Tibial artery (tissue), 4 donors: ENCODE results near the gene SCART1.
"Not testable (repeated sequence)": the region's sequence is repeated elsewhere in the genome, so short reads cannot be mapped to it uniquely, and the experiment has no call there.

ENCODE experiments used
- DNase-seq, 2 donors: peaks; one replicate each; pipeline ENCODE4 v3.0.0-alpha.2; 2019
- H3K27ac ChIP-seq, 2 donors: fragments of 200-600 bp; sonication (generic) in 1 of 2; 1 replicate in 1 of 2; 2 replicates in 1 of 2; pipeline ENCODE4 v1.5.1; 2018 to 2019; ENCODE audit warnings: mild to moderate bottlenecking in 1 of 2
- H3K27me3 ChIP-seq, 2 donors: fragments of 200-600 bp; sonication (generic) in 1 of 2; one replicate each; pipeline versions ENCODE4 v1.5.1 to v1.6.0; 2016 to 2019
- H3K36me3 ChIP-seq, 3 donors: fragments of 200-600 bp; sonication (generic) in 2 of 3; one replicate each; pipeline ENCODE4 v1.5.1; 2016 to 2019; ENCODE audit warnings: mild to moderate bottlenecking in 2 of 3
- H3K4me1 ChIP-seq, 4 donors: fragments of 200-600 bp; sonication (generic) in 2 of 4; 1 replicate in 3 of 4; 2 replicates in 1 of 4; pipeline ENCODE4 v1.5.1; 2016 to 2019
- H3K4me3 ChIP-seq, 2 donors: fragments of 200-600 bp; sonication (generic) in 1 of 2; 1 replicate in 1 of 2; 2 replicates in 1 of 2; pipeline ENCODE4 v1.5.1; 2018 to 2019; ENCODE audit warnings: mild to moderate bottlenecking in 2 of 2
- H3K9me3 ChIP-seq, 3 donors: fragments of 200-600 bp; sonication (generic) in 1 of 3; one replicate each; pipeline ENCODE4 v1.5.1; 2016 to 2019
- CTCF ChIP-seq, 2 experiments: fragments of 200-600 bp in 1 of 2; fragments of 450-650 bp in 1 of 2; IDR thresholded peaks; one replicate each; pipeline ENCODE4 v1.5.1; 2017 to 2019; ENCODE audit warnings: antibody characterized with exemption in 2 of 2, mild to moderate bottlenecking in 1 of 2, moderate library complexity in 1 of 2
- intact Hi-C: fragments of 100-400 bp; cut with DNase I; formaldehyde crosslinking; loops from one replicate; pipeline ENCODE4 v1.15.0; 2023; ENCODE audit warnings: low total_unique reads

The SCART1 gene

DNA sequence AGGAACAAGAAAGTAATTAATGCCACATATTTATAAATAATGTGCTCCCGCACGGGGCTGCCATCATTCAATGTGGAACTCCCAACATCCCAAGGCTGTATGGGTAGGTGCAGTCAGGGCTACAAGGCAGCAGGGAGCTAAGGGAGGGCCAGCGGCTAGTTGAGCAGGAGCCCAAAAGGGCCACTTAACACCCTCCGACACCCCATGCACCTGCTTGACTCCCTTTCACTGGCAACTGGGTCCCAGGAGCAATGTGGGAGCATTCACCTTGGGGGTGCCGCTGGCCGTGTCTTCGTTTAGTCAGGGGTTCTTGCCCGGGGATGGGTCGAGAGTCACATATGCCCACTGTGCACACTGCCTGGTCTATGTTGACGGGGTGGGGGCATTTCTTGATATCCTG, 27.9 kb downstream of the SCART1 start:
- Histone ChIP-seq H3K4me1 (no peaks in the 10 kb centered on the region), H3K9me3 (peaks cover 6 to 40% (median 21%) of the 10 kb centered on the region in 3 donors), H3K36me3 (peaks cover 0 to 10% (median 9%) of the 10 kb centered on the region in 3 donors), H3K27ac (no peak overlapping the region), H3K27me3 (no peaks in the 10 kb centered on the region), H3K4me3 (no peak overlapping the region)
- no peak for DNase-seq
- intact Hi-C loops = no loop called here
- no peak for TF ChIP-seq CTCF (IDR thresholded peaks at IDR 0.05)

DNA sequence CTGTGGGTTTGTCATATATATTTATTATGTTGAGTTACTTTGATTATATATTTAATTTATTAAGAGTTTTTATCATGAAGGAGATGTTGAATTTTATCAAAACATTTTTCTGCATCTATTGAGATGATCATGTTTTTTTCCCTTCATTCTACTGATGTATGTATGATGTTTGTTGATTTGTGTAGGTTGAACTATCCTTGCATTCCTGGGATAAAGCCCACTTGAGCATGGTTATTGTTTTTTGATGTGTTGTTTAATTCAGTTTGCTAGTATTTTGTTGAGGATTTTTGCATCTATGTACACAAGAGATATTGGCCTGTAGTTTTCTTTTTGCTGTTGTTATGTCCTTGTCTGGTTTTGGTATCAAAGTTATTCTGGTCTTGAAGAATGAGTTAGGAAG, 31.1 kb downstream of the SCART1 start:
- no peak for TF ChIP-seq CTCF (IDR thresholded peaks at IDR 0.05)
- intact Hi-C loops = no loop called here
- DNase-seq = no peak
- no peak overlapping the region for H3K27ac ChIP-seq
- H3K4me1 ChIP-seq = no peaks in the 10 kb centered on the region
- H3K4me3 ChIP-seq = no peak overlapping the region
- peaks cover 0 to 12% (median 9%) of the 10 kb centered on the region in 3 donors for H3K36me3 ChIP-seq
- peaks cover 6 to 52% (median 28%) of the 10 kb centered on the region in 3 donors for H3K9me3 ChIP-seq
- no peaks in the 10 kb centered on the region for H3K27me3 ChIP-seq

DNA sequence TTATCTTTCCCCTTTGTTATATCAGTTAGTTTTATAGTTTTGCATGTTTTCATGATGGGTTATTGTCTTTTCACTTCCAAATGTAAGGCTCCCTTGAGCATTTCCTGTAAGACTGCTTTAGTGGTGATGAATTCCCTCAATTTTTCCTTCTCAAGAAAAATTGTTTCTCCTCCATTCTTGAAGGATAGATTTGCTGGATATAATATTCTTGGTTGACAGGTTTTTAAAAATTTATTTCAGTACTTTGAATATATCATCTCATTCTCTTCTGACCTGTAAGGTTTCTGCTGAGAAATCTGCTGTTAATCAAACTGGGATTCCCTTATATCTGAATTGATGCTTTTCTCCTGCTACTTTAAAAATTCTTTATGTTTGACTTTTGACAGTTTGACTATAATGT, 33.3 kb downstream of the SCART1 start:
- Histone ChIP-seq H3K9me3 (peaks cover 6 to 47% (median 23%) of the 10 kb centered on the region in 3 donors), H3K4me3 (no peak overlapping the region), H3K36me3 (peaks cover 0 to 11% (median 9%) of the 10 kb centered on the region in 3 donors), H3K27me3 (no peaks in the 10 kb centered on the region), H3K27ac (no peak overlapping the region), H3K4me1 (no peaks in the 10 kb centered on the region)
- intact Hi-C loops = no loop called here
- no peak for TF ChIP-seq CTCF (IDR thresholded peaks at IDR 0.05)
- no peak for DNase-seq

GRCh38 chr10:133488354-133488753, 34.6 kb downstream of the SCART1 start:
- TF ChIP-seq CTCF (IDR thresholded peaks at IDR 0.05) = no peak
- Histone ChIP-seq H3K36me3 (peaks cover 0 to 11% (median 9%) of the 10 kb centered on the region in 3 donors), H3K27ac (no peak overlapping the region), H3K27me3 (no peaks in the 10 kb centered on the region), H3K9me3 (peaks cover 4 to 43% (median 22%) of the 10 kb centered on the region in 3 donors), H3K4me1 (no peaks in the 10 kb centered on the region), H3K4me3 (no peak overlapping the region)
- intact Hi-C loops = no loop called here
- no peak for DNase-seq

DNA sequence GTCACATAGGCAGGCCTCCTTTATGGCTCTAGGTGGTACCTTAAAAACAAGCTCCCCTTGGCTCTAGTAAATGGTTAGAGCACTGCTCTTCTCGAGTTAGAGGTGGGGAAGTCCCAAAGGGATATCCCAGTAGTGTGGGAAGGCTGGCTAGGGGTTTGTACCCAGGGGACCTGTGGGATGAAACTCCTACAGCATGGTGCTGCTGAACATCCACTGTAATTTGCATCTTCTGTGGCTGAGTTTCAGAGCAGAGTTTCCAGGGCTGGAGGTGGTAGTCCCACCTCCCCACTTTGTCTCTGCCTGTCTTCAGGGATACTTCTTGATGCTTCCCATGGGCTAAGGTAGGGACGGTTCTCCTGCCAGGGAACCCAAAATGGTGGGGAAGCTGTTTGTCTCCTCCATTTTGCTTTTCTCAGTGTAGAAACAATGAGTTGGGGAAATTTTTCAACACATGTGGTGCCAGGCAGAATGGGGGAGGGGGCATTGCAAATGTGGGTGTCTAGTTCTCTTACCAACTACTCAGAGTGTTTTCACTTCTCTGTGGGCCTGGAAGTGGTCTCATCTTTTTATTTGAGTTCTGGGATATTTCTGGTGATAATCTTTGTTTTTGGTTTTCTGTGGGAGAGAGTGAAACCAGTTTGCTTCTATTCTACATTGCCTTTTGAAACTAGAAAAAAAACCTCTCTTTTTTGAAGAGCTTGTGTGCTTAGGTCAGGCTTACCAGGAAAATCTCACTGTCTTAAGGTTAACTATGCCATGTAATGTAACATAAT, 36.3 kb downstream of the SCART1 start:
- no peak overlapping the region for H3K27ac ChIP-seq
- H3K4me1 ChIP-seq = no peaks in the 10 kb centered on the region
- H3K9me3 ChIP-seq = peaks cover 0 to 27% (median 15%) of the 10 kb centered on the region in 3 donors
- H3K27me3 ChIP-seq = no peaks in the 10 kb centered on the region
- peaks cover 0 to 11% (median 9%) of the 10 kb centered on the region in 3 donors for H3K36me3 ChIP-seq
- intact Hi-C loops = no loop called here
- TF ChIP-seq CTCF (IDR thresholded peaks at IDR 0.05) = no peak
- no peak for DNase-seq
- H3K4me3 ChIP-seq = no peak overlapping the region

DNA sequence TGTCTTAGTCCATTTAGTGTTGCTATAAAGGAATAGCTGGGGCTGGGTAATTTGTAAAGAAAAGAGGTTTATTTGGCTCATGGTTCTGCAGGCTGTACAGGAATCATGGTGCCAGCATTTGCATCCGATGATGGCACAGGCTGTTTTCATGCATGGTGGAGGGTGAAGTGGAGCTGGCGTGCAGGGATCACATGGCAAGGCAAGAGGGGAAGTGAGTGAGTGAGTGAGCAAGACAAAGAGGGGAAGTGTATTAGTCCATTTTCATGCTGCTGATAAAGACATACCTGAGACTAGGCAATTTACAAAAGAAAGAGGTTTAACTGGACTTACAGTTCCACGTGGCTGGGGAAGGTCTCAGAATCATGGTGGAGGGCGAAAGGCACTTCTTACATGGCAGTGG, 39.8 kb downstream of the SCART1 start:
- H3K4me1 ChIP-seq, intact Hi-C loops, H3K27ac ChIP-seq, H3K4me3 ChIP-seq, DNase-seq, H3K27me3 ChIP-seq, H3K9me3 ChIP-seq: not testable (repeated sequence)
- peaks cover 9 to 17% (median 15%) of the 10 kb centered on the region in 3 donors for H3K36me3 ChIP-seq

- DNase-seq, H3K4me3 ChIP-seq, H3K27ac ChIP-seq, intact Hi-C loops, H3K27me3 ChIP-seq, H3K4me1 ChIP-seq: not testable (repeated sequence)
- Histone ChIP-seq H3K36me3 (peaks cover 34 to 53% (median 37%) of the 10 kb centered on the region in 3 donors), H3K9me3 (peaks cover 0 to 24% (median 5%) of the 10 kb centered on the region in 3 donors)
These were observed 43.6 kb downstream of the SCART1 start for GRCh38 chr10:133497363-133497762.

DNA sequence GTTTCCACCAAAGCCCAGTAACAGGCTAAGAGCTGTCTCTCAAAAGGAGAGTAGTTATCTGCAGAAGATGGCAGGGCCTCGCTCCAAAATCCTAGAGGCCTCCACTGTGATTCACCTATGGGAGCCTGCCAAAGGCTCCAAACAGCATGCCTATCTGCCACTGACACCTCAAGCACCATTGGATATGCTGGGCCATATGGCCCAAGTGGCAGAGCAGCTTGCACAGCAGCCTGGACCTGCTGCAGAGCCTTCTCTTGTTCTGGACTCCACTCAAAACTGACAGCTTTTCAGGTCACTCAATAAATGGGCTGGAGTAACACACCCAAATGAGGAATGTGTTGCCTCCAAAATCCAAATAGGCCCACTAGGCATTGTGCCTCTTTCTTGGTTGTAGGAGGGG, 45.4 kb downstream of the SCART1 start:
- H3K36me3 ChIP-seq = peaks cover 34 to 53% (median 37%) of the 10 kb centered on the region in 3 donors
- H3K4me3 ChIP-seq, H3K4me1 ChIP-seq, H3K27ac ChIP-seq, DNase-seq, H3K27me3 ChIP-seq, intact Hi-C loops: not testable (repeated sequence)
- peaks cover 0 to 24% (median 5%) of the 10 kb centered on the region in 3 donors for H3K9me3 ChIP-seq

GRCh38 chr10:133500897-133501296, 47.2 kb downstream of the SCART1 start:
- Histone ChIP-seq H3K36me3 (peaks cover 34 to 53% (median 37%) of the 10 kb centered on the region in 3 donors), H3K9me3 (peaks cover 0 to 24% (median 5%) of the 10 kb centered on the region in 3 donors)
- intact Hi-C loops, H3K4me1 ChIP-seq, H3K27me3 ChIP-seq, H3K4me3 ChIP-seq, H3K27ac ChIP-seq, DNase-seq: not testable (repeated sequence)
